OCI-LY3 (cell line): ENCODE results near the gene MKLN1.

Source experiments
- H2AFZ ChIP-seq: fragments of 200-600, 300-600 bp; shearing (Covaris generic); 2 replicates; pipeline ENCODE4 v1.6.0; 2014; ENCODE audit warnings: antibody characterized with exemption, low read depth, low read length
- H3K27ac ChIP-seq: fragments of 200-600, 300-600 bp; sonication (generic); 2 replicates; pipeline ENCODE4 v1.5.1; 2014; ENCODE audit warnings: mild to moderate bottlenecking, low read length, moderate library complexity, mixed read lengths
- H3K27me3 ChIP-seq: fragments of 200-600, 300-600 bp; sonication (generic); 2 replicates; pipeline ENCODE4 v1.6.1; 2014; ENCODE audit warnings: low read depth, low read length, mixed read lengths
- H3K36me3 ChIP-seq: fragments of 200-600, 300-600 bp; sonication (generic); replicated peaks from 2 replicates; pipeline ENCODE3; 2014; ENCODE audit warnings: low read depth, low read length, mixed read lengths
- H3K4me1 ChIP-seq: fragments of 300-600, 200-600 bp; sonication (generic); 2 replicates; pipeline ENCODE4 v1.6.1; 2014; ENCODE audit warnings: low read length, mixed read lengths
- H3K4me2 ChIP-seq: fragments of 200-600, 300-600 bp; sonication (generic); 2 replicates; pipeline ENCODE4 v1.6.1; 2014; ENCODE audit warnings: low read length, mixed read lengths
- H3K4me3 ChIP-seq: fragments of 300-600, 200-600 bp; sonication (generic); 2 replicates; pipeline ENCODE4 v1.5.1; 2014; ENCODE audit warnings: antibody characterized with exemption, mild to moderate bottlenecking, low read length, moderate library complexity
- H3K79me2 ChIP-seq: fragments of 300-600, 200-600 bp; shearing (Covaris generic); 2 replicates; pipeline ENCODE4 v1.6.1; 2014; ENCODE audit warnings: mild to moderate bottlenecking, low read length, mixed read lengths
- H3K9ac ChIP-seq: fragments of 300-600, 200-600 bp; shearing (Covaris generic); 2 replicates; pipeline ENCODE4 v1.6.0; 2014; ENCODE audit warnings: mild to moderate bottlenecking, low read length, moderate library complexity
- H3K9me3 ChIP-seq: fragments of 200-600, 300-600 bp; shearing (Covaris generic); 2 replicates; pipeline ENCODE4 v1.6.1; 2014; ENCODE audit warnings: low read length, mixed read lengths; ENCODE audit not compliant: insufficient read depth
- H4K20me1 ChIP-seq: fragments of 200-600, 300-600 bp; sonication (generic); 2 replicates; pipeline ENCODE4 v1.6.1; 2016; ENCODE audit warnings: low read length, mixed read lengths; ENCODE audit not compliant: insufficient read depth
- EZH2phosphoT487 ChIP-seq: fragments of 200-600 bp; shearing (Covaris generic); IDR thresholded peaks from 2 replicates; pipeline ENCODE4 v1.6.1; 2018; ENCODE audit warnings: antibody characterized with exemption, mixed run types, low read depth
- TF ChIP-seq, protein P1 (sequence below): fragments of 200-600, 300-600 bp; sonication (generic); IDR thresholded peaks from 2 replicates; pipeline ENCODE4 v1.5.1; 2014; ENCODE audit warnings: antibody characterized with exemption, low read length, low read depth

MKLN1 gene

GRCh38 chr7:131482800-131483199, 155.1 kb downstream of the MKLN1 start:
- H3K27me3 ChIP-seq = no peaks in the 10 kb centered on the region
- H3K36me3 ChIP-seq = peaks cover 5% of the 10 kb centered on the region
- no peaks in the 10 kb centered on the region for H3K9me3 ChIP-seq
- no peak overlapping the region for H2AFZ ChIP-seq
- no peak overlapping the region for H3K4me3 ChIP-seq
- H3K9ac ChIP-seq = no peak overlapping the region
- H3K79me2 ChIP-seq = no peaks in the 10 kb centered on the region
- H3K27ac ChIP-seq = peak overlapping the region; percentile 26; the same call in 1 of the 2 replicates
- no peak for TF ChIP-seq EZH2phosphoT487
- TF ChIP-seq, protein P1, sequence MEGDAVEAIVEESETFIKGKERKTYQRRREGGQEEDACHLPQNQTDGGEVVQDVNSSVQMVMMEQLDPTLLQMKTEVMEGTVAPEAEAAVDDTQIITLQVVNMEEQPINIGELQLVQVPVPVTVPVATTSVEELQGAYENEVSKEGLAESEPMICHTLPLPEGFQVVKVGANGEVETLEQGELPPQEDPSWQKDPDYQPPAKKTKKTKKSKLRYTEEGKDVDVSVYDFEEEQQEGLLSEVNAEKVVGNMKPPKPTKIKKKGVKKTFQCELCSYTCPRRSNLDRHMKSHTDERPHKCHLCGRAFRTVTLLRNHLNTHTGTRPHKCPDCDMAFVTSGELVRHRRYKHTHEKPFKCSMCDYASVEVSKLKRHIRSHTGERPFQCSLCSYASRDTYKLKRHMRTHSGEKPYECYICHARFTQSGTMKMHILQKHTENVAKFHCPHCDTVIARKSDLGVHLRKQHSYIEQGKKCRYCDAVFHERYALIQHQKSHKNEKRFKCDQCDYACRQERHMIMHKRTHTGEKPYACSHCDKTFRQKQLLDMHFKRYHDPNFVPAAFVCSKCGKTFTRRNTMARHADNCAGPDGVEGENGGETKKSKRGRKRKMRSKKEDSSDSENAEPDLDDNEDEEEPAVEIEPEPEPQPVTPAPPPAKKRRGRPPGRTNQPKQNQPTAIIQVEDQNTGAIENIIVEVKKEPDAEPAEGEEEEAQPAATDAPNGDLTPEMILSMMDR = no peak
- no peaks in the 10 kb centered on the region for H4K20me1 ChIP-seq
- H3K4me1 ChIP-seq = peaks cover 16% of the 10 kb centered on the region
- H3K4me2 ChIP-seq = peak overlapping the region; percentile 32

DNA sequence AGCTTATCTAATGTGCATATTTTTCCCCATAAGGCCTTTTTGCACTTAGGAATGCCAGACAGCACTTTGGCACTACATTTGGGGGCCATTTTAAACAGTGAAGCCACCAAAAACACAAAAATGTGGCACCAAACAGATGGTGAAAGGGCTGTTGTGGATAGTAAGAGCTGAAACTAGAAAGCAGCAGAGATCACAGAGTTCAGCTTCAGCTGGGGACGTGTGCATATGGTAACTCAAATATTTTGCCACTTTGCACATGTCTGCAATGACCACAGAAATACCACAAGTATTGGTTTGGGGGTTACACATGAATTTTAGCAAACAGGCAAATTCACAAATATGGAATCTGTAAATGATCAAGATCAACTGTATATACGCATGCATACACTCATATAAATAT, 155.9 kb downstream of the MKLN1 start:
- H3K27ac ChIP-seq = no peak overlapping the region

DNA sequence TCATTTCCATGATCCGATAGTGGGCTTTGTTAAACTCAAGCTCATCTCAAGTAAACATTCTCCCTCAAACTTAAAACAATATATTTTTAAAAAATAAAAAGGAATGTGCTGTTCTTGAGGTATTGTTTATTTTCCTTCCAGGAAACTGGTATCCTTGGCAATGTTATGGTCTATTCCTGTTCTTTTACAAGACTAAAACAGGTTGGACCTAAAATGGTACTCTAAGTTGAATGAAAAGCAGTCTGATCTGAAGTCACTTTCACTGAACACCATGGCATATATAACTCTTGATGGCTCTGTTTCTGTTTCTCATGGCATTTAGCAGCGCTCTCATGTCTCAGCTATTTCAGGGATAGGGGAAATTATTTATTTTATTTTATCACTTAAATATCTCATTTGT, 158.7 kb downstream of the MKLN1 start:
- Histone ChIP-seq H4K20me1 (no peaks in the 10 kb centered on the region), H3K27ac (no peak overlapping the region), H3K4me3 (no peak overlapping the region), H2AFZ (no peak overlapping the region), H3K36me3 (no peaks in the 10 kb centered on the region), H3K9ac (no peak overlapping the region), H3K4me2 (no peak overlapping the region), H3K27me3 (no peaks in the 10 kb centered on the region), H3K9me3 (no peaks in the 10 kb centered on the region), H3K79me2 (no peaks in the 10 kb centered on the region), H3K4me1 (peaks cover 16% of the 10 kb centered on the region)
- TF ChIP-seq, protein P1 = no peak
- no peak for TF ChIP-seq EZH2phosphoT487

More for the DNA sequence above, 155.9 kb downstream of the MKLN1 start:
- Histone ChIP-seq H3K36me3 (peaks cover 3% of the 10 kb centered on the region), H3K9ac (no peak overlapping the region), H3K4me2 (no peak overlapping the region), H3K27me3 (no peaks in the 10 kb centered on the region), H3K4me1 (peaks cover 16% of the 10 kb centered on the region), H4K20me1 (no peaks in the 10 kb centered on the region), H3K9me3 (no peaks in the 10 kb centered on the region), H3K79me2 (no peaks in the 10 kb centered on the region), H3K4me3 (no peak overlapping the region), H2AFZ (no peak overlapping the region)
- TF ChIP-seq, protein P1 = no peak
- TF ChIP-seq EZH2phosphoT487 = no peak

GRCh38 chr7:131487217-131487616, 159.5 kb downstream of the MKLN1 start:
- Histone ChIP-seq H2AFZ (no peak overlapping the region), H3K4me2 (no peak overlapping the region), H3K4me1 (peaks cover 11% of the 10 kb centered on the region), H3K79me2 (no peaks in the 10 kb centered on the region), H3K9ac (no peak overlapping the region), H3K9me3 (no peaks in the 10 kb centered on the region), H3K4me3 (no peak overlapping the region), H4K20me1 (no peaks in the 10 kb centered on the region), H3K36me3 (no peaks in the 10 kb centered on the region), H3K27me3 (no peaks in the 10 kb centered on the region), H3K27ac (no peak overlapping the region)
- TF ChIP-seq EZH2phosphoT487 = no peak
- TF ChIP-seq, protein P1 = no peak
